ENCODE results near the gene MICALL2. TPM values are rescaled to one million over a fixed set of nuclear protein-coding genes. Genes with fewer than 3 reads are reported as not detected.

MICALL2 gene
- total RNA-seq, 1 donor from 2014 or later: 76.5 TPM

DNA sequence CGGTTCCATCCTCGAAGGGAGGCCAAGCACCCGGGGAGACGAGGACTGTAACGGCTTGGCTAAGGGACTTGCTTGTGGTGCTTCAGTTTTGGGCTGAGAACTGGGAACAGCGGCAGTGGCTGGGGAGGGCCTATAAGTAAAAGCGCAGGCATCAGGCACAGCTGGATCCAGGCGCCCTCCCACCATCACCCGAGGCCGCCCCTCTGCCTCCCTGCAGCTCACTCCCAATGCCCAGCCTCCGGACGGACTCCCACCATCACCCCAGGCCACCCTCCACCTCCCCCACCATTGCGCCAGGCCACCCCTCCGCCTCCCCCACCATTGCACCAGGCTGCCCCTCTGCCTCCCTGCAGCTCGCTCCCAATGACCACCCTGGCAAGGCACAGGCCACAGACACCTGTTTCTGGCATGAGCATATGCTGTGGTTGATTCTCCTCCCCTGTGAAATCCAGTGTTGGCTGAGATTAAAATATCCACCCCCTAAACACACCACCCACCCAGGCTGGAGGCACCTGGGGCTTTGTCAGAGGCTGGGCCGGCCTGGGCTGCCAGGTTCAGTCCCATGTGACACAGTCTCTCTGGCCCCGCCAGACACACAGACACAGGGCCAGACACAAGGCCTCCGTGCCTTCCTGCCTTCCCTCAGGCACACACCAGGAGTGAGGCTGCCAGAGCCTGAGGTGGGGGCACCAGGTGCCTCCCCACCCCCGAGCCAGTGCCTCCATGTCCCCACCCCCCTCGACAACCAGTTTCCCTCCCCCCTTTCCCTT lies 16.7 kb downstream of the MICALL2 start:
- DNase-seq (ENCODE audit: low spot score in 2 of 2): no peak
- Histone ChIP-seq H3K9me3 (no peaks in the 10 kb centered on the region), H3K36me3 (peaks cover 35 to 36% of the 10 kb centered on the region in 2 donors), H3K27me3 (no peaks in the 10 kb centered on the region), H3K4me3 (no peak overlapping the region), H3K27ac (no peak overlapping the region), H3K4me1 (no peaks in the 10 kb centered on the region)
- TF ChIP-seq, protein P1, sequence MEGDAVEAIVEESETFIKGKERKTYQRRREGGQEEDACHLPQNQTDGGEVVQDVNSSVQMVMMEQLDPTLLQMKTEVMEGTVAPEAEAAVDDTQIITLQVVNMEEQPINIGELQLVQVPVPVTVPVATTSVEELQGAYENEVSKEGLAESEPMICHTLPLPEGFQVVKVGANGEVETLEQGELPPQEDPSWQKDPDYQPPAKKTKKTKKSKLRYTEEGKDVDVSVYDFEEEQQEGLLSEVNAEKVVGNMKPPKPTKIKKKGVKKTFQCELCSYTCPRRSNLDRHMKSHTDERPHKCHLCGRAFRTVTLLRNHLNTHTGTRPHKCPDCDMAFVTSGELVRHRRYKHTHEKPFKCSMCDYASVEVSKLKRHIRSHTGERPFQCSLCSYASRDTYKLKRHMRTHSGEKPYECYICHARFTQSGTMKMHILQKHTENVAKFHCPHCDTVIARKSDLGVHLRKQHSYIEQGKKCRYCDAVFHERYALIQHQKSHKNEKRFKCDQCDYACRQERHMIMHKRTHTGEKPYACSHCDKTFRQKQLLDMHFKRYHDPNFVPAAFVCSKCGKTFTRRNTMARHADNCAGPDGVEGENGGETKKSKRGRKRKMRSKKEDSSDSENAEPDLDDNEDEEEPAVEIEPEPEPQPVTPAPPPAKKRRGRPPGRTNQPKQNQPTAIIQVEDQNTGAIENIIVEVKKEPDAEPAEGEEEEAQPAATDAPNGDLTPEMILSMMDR (IDR thresholded peaks at IDR 0.05): no peak
- intact Hi-C loops (cut with DNase I): no loop called here

DNA sequence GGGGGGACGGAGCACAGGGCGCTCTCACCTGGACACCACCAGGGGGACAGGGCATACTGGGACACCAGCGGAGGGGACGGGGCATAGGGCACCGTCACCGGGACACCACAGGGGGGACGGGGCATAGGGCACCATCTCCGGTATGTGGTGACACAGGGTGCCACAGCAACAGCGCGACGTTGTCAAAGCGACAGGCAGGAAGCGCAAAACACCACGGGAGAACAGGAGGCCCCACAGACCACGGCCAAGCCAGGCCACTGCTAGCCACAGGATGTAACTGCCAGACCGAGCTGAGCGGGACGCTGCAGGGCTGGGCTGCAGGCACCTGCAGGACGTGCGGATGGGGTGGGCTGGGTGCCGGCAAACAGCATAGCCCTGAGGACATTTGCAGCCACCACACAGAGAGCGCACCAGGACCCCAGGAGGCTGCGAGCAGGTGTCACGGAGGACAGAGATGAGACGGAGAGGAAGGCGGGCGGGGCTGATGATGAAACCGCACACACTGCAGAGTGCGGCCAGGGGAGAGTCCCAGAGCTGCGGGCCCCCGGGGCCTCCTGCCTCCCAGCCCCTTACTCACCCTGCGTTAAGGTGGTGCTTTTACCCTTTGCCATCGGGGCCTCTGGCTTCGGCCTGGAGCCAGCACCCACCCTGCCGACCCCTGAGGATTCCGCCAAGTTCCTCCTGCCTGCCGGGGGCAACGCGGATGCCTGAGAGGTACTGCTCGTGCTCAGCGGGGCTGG lies 17.5 kb downstream of the MICALL2 start:
- intact Hi-C loops (cut with DNase I): no loop called here

DNA sequence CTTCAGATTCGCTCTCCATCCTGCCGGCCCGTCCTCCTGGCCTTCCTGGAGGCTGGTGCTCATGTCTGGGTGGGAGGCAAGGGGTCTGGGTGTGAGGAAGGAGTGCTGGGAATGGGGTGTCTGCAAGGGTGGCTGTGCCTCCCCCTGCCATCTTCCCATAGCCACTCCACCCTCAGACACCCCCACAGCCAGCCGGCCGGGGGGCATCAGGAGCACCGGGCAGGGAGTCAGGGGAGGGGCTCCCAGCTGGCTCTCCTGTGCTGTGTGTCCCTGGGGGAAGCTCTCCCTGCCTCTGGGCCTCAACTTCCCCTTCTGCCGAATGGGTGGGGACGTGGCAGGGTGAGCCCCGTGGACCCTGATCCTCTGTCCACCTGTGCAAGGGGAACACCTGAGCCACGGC lies 18.6 kb downstream of the MICALL2 start:
- Histone ChIP-seq H3K36me3 (peaks cover 43% of the 10 kb centered on the region in 2 donors), H3K27me3 (no peaks in the 10 kb centered on the region), H3K27ac (no peak overlapping the region), H3K4me1 (no peaks in the 10 kb centered on the region), H3K9me3 (no peaks in the 10 kb centered on the region), H3K4me3 (no peak overlapping the region)
- intact Hi-C loops (cut with DNase I): no loop called here
- no peak for DNase-seq (ENCODE audit: low spot score in 2 of 2)
- TF ChIP-seq, protein P1 (IDR thresholded peaks at IDR 0.05): no peak

More for the DNA sequence above, 17.5 kb downstream of the MICALL2 start:
- Histone ChIP-seq H3K9me3 (no peaks in the 10 kb centered on the region), H3K4me3 (no peak overlapping the region), H3K36me3 (peaks cover 38 to 41% of the 10 kb centered on the region in 2 donors), H3K27ac (no peak overlapping the region), H3K27me3 (no peaks in the 10 kb centered on the region), H3K4me1 (no peaks in the 10 kb centered on the region)
- DNase-seq (ENCODE audit: low spot score in 2 of 2): no peak
- TF ChIP-seq, protein P1 (IDR thresholded peaks at IDR 0.05): no peak

DNA sequence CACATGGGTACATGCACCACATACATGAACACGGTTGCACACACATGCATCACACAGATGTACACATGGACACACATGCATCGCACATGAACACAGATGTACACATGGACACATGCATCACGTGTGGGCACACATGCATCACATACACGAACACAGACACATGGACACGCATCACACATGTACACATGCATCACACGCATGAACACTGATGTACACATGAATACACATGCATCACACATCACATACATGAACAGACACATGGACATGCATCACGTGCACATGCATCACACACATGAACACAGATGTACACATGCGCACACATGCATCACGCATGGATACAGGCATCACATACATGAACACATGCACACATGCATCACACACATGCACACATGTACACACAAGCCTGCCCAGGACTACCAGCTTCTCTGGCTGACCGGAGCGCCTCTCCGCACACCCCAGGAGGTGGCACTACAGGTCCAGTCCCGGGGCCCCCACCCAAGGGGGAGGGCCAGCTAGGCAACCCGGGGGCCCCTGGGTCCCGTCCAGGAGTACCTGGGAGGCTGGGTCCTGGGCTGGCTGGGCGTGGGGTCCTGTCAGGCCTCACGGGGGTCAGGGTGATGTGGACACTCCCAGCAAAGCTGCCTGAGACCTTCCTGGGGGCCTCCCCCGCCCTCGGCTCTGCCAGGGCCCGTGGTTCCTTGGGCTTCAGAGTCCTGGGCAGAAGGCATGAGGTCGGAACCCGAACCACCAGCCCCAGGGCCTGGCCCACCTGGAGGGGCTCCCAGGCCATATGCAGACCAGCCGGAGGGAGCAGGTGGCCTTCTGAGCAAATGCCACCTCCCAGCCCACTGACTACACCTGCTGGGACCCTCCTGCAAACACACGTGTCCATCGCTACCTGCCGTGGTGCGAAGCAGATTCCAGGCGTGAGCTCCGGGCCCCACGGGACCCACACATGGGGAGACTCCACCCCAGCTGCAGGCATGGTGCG lies 19.6 kb downstream of the MICALL2 start:
- H3K27ac ChIP-seq: no peak overlapping the region
- TF ChIP-seq, protein P1 (IDR thresholded peaks at IDR 0.05): no peak
- no peaks in the 10 kb centered on the region for H3K27me3 ChIP-seq
- H3K9me3 ChIP-seq: no peaks in the 10 kb centered on the region
- no peaks in the 10 kb centered on the region for H3K4me1 ChIP-seq
- no peak overlapping the region for H3K4me3 ChIP-seq
- intact Hi-C loops (cut with DNase I): no loop called here
- H3K36me3 ChIP-seq: peaks cover 47% of the 10 kb centered on the region in 2 donors
- no peak for DNase-seq (ENCODE audit: low spot score in 2 of 2)

DNA sequence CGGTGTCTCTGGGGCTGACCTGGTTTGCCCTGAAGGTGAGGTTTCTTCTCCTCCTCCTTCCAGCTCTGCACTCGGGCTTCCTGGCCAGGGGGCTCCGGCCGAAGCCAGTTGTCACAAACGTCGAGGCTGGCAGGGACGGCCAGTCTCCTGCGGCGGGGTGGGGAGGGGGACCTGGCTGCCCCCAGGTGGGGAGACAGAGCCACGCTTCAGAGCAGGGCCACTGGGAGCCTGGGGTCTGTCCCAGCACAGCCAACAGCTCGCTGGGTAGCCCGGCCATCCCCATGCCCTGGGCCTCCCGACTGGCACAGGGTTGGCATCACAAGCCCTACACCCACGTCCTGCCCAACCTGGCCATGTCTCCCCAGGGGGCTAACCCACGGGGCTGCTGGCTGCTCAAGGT lies 20.4 kb downstream of the MICALL2 start:
- no peaks in the 10 kb centered on the region for H3K9me3 ChIP-seq
- H3K4me1 ChIP-seq: no peaks in the 10 kb centered on the region
- intact Hi-C loops (cut with DNase I): no loop called here
- H3K4me3 ChIP-seq: no peak overlapping the region
- no peaks in the 10 kb centered on the region for H3K27me3 ChIP-seq
- peaks cover 42 to 47% of the 10 kb centered on the region in 2 donors for H3K36me3 ChIP-seq
- TF ChIP-seq, protein P1 (IDR thresholded peaks at IDR 0.05): no peak
- no peak for DNase-seq (ENCODE audit: low spot score in 2 of 2)
- no peak overlapping the region for H3K27ac ChIP-seq
